GM18870 (cell line): ENCODE results near the gene ATP5F1D.
"Not testable (repeated sequence)": the region's sequence is repeated elsewhere in the genome, so short reads cannot be mapped to it uniquely, and the experiment has no call there.

Experiments
- ATAC-seq: cut with Tn5 transposase; IDR thresholded peaks from one replicate; pipeline ENCODE4 v1.9.1; 2021; ENCODE audit warnings: moderate library complexity; ENCODE audit not compliant: unreplicated experiment

ATP5F1D gene

GRCh38 chr19:1246265-1247087 is 4.9 kb downstream of the ATP5F1D start:
- not testable (repeated sequence) for ATAC-seq

GRCh38 chr19:1247748-1248138 is 6.2 kb downstream of the ATP5F1D start:
- ATAC-seq, result no peak

- no peak for ATAC-seq
These were observed 6.7 kb downstream of the ATP5F1D start, which contains the start of gene MIDN for GRCh38 chr19:1248139-1248785. Gene MIDN, plus strand, starts transcription at chr19:1248583. Its CDS starts 1,714 bp downstream, at chr19:1250297.

DNA sequence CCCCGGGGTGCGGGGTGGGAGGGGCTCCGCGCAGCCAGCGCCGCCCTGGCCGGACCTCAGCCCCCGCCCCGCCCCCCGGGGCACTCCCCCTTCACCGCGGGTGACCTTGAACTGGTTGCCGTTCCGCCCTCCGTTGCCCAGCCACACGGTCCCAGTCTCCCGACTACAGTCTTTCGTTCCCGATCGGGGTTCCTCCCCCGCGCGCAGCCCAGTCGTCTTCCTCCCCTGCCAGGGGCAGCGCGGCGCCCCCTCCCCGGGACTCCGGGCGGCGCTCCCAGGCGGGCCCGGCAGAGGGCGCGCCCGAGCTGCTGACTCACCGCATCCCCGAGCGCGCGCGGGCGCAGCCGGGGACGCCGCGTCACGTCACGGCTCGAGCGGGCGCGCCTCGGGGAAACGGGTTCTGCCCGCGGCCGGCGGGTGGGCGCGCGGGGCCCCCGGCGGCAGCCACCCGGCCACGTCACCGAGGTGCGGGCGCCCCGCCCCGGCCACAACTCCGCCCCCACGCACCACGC is 7.3 kb downstream of the ATP5F1D start:
- ATAC-seq, result no peak

DNA sequence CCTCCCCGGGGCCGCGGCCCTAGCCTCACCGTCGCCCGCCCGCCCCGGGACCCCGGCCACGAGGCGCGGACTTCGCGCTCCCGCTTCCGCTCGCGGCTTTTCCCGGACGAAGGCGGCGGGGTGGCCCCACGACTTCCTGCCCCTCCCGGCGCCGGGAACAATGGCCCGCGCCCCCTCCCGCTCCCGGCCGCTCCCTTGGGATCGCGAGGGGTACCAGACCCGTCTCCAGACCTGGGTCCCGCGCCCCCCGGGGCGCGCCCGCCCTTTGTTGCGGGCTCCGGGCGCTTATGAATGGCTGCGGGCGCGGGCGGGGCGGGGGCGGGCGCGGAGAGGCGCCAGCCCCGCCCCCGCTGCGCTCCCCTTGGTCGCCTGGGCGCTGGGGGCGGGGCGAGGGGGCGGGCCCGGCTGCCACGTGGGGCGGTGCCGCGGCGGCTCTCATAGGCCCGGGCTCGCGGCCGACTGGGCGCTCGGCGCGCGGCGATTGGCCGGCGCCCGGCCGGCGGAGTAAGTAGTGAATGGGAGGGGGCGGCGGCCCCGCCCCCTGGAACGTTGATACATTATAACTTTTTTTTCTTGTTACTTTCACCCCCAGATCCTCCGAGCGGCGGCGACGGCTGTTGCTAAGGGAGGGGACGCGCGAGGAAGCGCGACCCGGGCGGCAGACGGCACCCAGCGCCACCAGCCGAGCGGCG is 7.9 kb downstream of the ATP5F1D start:
- peak; percentile 46 for ATAC-seq

DNA sequence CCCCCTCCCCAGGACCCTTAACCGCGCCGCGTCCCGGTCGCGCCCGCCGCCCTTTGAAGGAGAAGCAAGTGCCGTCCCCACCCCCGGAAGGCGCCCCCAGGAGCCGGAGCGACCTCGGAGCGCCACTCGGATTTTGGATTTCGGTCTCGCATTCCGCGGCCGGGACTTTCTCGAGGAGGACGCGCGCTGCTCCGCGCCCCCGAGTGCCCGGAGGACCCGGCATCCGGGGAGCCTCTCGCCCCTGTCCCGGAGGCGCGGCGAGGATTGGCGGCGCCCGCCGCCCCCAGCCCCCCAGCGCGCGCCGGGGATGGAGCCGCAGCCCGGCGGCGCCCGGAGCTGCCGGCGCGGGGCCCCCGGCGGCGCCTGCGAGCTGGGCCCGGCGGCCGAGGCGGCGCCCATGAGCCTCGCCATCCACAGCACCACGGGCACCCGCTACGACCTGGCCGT is 8.5 kb downstream of the ATP5F1D start:
- no peak for ATAC-seq

GRCh38 chr19:1250437-1251260 is 9.1 kb downstream of the ATP5F1D start:
- ATAC-seq, result no peak

DNA sequence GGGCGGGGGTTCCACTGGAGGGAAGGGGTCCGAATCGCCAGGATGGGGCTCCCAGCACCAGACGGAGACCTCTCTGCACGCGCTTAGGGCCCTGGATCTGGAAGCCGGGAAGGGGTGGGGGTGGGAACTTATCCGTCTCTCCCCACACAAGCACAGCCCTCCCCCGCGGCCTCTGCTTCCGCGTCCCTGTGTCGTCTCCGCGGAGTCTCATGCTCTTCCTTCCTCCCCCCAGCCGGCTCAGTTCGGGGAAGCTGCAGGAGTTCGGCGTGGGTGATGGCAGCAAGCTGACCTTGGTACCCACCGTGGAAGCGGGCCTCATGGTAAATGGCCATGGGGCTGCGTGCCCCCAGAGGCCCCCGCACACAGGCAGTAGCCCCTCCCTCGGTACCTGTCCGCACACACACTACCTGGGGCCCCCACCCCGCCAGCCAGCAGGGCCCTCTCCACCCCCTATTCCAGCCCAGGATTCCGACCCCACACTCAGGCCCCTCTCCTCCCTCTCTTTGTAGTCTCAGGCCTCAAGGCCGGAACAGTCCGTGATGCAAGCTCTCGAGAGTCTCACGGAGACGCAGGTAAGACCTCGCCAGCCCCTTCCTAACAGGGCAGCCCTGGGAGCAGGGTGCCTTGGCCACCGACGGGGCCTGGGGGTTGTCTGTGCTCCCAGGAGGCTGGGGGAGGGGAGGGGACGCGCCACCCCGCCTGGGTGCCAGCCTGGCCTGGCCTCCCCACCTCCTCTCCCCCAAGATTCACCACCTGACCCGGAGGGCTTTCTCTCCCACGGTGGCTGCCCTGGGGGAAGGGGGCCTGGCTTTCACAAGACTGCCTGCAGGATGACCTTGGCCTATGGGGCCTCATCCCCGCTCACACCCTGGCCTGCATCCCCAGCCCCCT is 10.0 kb downstream of the ATP5F1D start:
- ATAC-seq, result no peak

GRCh38 chr19:1252221-1252820 is 10.8 kb downstream of the ATP5F1D start:
- ATAC-seq, result no peak

DNA sequence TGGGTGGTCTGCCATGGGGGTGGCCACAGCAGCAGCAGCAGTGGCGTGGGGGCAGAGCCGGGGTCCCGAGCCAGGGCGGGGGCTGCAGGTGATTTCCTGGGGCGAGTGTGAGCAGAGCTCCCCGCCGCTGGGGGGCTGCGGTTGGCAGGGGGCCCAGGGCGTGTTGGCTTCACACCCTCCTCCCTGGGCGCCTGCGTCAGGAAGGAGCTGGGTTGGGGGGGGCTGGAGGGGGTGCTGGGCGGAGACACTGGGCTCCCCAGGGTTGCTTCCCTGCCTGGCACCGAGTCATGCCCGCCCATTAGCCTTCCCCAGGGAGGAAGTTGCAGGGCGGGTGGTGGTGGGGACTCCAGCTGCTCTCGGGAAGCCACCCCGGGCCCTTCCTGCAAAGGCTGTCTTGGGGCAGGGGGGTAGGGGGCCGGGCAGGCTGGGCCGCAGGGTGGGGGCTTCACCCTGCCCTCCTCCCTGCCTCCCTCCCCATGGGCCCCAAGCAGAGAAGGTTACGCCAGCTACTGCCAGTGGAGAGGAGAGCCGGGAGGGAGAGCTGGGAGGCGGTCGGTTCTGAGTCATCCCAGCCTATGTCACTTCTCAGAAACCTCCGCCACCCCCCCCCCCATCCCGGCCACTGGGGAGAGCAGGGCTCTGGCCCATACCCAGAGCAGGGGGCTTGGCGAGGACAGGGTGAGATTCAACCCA is 11.4 kb downstream of the ATP5F1D start:
- ATAC-seq, result no peak

- no peak for ATAC-seq
These were observed 12.0 kb downstream of the ATP5F1D start for GRCh38 chr19:1253514-1254080.

GRCh38 chr19:1254081-1254527 is 12.6 kb downstream of the ATP5F1D start:
- ATAC-seq, result no peak

GRCh38 chr19:1254530-1255185 is 13.1 kb downstream of the ATP5F1D start:
- no peak for ATAC-seq

DNA sequence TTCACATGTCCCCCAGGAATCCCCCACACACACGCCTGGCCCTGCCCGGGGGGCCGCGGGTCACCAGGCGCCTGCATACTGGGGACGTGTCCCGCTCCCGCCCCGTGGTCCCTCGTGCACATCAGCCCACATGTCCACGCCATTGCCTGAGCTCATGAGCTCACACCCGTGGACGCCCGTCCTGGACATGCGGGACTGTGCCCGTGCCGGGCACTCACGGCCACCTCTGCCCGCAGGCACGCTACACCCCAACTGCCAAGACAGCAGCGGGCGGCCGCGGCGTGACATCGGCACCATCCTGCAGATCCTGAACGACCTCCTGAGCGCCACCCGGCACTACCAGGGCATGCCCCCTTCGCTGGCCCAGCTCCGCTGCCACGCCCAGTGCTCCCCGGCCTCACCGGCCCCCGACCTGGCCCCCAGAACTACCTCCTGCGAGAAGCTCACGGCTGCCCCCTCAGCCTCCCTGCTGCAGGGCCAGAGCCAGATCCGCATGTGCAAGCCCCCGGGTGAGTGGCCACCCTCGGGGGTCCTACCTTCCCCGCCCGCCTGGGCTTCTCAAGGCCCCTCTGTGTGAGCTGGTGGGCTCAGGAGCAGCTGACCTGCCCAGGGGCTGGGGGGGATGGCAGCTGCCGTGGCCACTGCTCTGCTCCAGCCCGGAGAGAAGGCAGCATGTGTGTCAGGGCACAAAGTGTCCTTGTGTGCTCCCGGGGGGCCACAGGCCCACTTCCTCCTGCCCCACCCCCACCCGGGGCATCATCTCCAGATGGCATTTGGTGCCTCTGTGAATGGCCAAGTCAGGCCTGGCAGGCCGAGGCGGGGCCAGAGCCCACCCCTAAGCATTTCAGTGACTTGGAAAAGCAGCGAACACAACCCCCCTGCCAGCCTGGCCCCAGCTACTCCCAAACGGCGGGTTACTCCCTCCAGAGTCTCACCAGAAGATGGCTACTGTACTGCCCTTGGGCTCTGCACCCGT is 13.9 kb downstream of the ATP5F1D start:
- no peak for ATAC-seq

- ATAC-seq, result no peak
These were observed 15.3 kb downstream of the ATP5F1D start for GRCh38 chr19:1256646-1257474.
